ENCODE measurements around the gene TIGD1. TPM values are rescaled to one million over a fixed set of nuclear protein-coding genes. Genes with fewer than 3 reads are reported as not detected.
A peak's percentile ranks its signal among the peaks of the same experiment; 100 is the strongest.

Gene TIGD1
- total and polyA plus RNA-seq, 9 donors = 4.3 to 9.7 (median 7.4) TPM

- TF ChIP-seq CTCF (IDR thresholded peaks at IDR 0.05) (no peak), POLR2A (IDR thresholded peaks at IDR 0.05) (no peak), EP300 (IDR thresholded peaks at IDR 0.05) (no peak)
- Histone ChIP-seq H3K4me3 (no peak overlapping the region), H3K9me3 (no peaks in the 10 kb centered on the region), H3K27ac (no peak overlapping the region), H3K27me3 (no peaks in the 10 kb centered on the region), H3K36me3 (no peaks in the 10 kb centered on the region), H3K4me1 (ENCODE audit: insufficient read depth) (no peaks in the 10 kb centered on the region)
- no peak for DNase-seq
- WGBS, 3 donors = 65 to 75% (median 69%) methylated on average over 6 of the region's 6 CpGs
- intact Hi-C loops (cut with DNase I) = loop anchor here in 3 of 4 donors (10.0 kb wide), 2 partner anchors 203 to 603 kb away; partner anchors contain the start of gene NPPC (in 2 of the 3)
Observed at GRCh38 chr2:232527905-232528470, 22.4 kb downstream of the TIGD1 start.

- DNase-seq = no peak
- WGBS, 3 donors = 58 to 73% (median 64%) methylated on average over 13 of the region's 13 CpGs
- H3K27me3 ChIP-seq = no peaks in the 10 kb centered on the region
- no peak overlapping the region for H3K27ac ChIP-seq
- intact Hi-C loops (cut with DNase I) = loop anchor here in 3 of 4 donors (10.0 kb wide), 2 partner anchors 202 to 602 kb away; partner anchors contain the start of gene NPPC (in 2 of the 3)
- TF ChIP-seq EP300 (IDR thresholded peaks at IDR 0.05) (no peak), POLR2A (IDR thresholded peaks at IDR 0.05) (no peak), CTCF (IDR thresholded peaks at IDR 0.05) (no peak)
- no peaks in the 10 kb centered on the region for H3K36me3 ChIP-seq
- no peak overlapping the region for H3K4me3 ChIP-seq
- H3K9me3 ChIP-seq = no peaks in the 10 kb centered on the region
- H3K4me1 ChIP-seq (ENCODE audit: insufficient read depth) = no peaks in the 10 kb centered on the region
Observed at GRCh38 chr2:232526372-232526941, 23.9 kb downstream of the TIGD1 start.

- peak in 2 of 5 donors; percentile 62 to 66 for DNase-seq
Observed at GRCh38 chr2:232525791-232526371, 24.5 kb downstream of the TIGD1 start, which contains the start of gene CHRND. Gene CHRND (plus strand): TSS chr2:232526160. CDS start chr2:232526216, 56 bp downstream.

More at GRCh38 chr2:232525791-232526371, 24.5 kb downstream of the TIGD1 start, which contains the start of gene CHRND:
- no peaks in the 10 kb centered on the region for H3K4me1 ChIP-seq (ENCODE audit: insufficient read depth)
- 7 to 12% (median 9%) methylated on average over 12 to 18 of the region's 18 CpGs for WGBS, 3 donors
- H3K9me3 ChIP-seq = no peaks in the 10 kb centered on the region
- H3K27me3 ChIP-seq = no peaks in the 10 kb centered on the region
- TF ChIP-seq CTCF (IDR thresholded peaks at IDR 0.05) (no peak), EP300 (IDR thresholded peaks at IDR 0.05) (no peak), POLR2A (IDR thresholded peaks at IDR 0.05) (no peak)
- intact Hi-C loops (cut with DNase I) = loop anchor here in 3 of 4 donors (10.0 kb wide), 2 partner anchors 201 to 601 kb away; partner anchors contain the start of gene NPPC (in 2 of the 3)
- H3K4me3 ChIP-seq = no peak within 1 kb of the TSS
- no peak within 1 kb of the TSS for H3K27ac ChIP-seq
- H3K36me3 ChIP-seq = no peaks in the 10 kb centered on the region

Data from ovary (tissue), 9 donors.